A549 (cell line): ENCODE data around the gene TNFSF15.

Experiments
- CBX8 ChIP-seq: fragments of 200-600 bp; sonication (generic); IDR thresholded peaks from 2 replicates; pipeline ENCODE4 v1.6.1; 2016
- CHD2 ChIP-seq: fragments of 150-350 bp; IDR thresholded peaks from 2 replicates; pipeline ENCODE4 v1.6.1; 2014; ENCODE audit warnings: low read length; ENCODE audit not compliant: partially characterized antibody
- POLR2A ChIP-seq: IDR thresholded peaks from 2 replicates; pipeline ENCODE4 v1.6.1; 2012; ENCODE audit warnings: mild to moderate bottlenecking, low read length

GRCh38 chr9:114775121-114775520, 30.7 kb downstream of the TNFSF15 start:
- no peak for TF ChIP-seq CBX8
- TF ChIP-seq CHD2 = no peak
- TF ChIP-seq POLR2A = no peak
